GM13977 (cell line): ENCODE results near the gene WNT5A.

Source experiments
- DNase-seq: peaks from one replicate; pipeline ENCODE4 v3.0.0; 2012; ENCODE audit warnings: low spot score
- in situ Hi-C: fragments of 300-500 bp; cut with MboI; formaldehyde crosslinking; loops from one replicate; pipeline ENCODE4 v1.12.0; 2022; ENCODE audit warnings: low sequenced_read_pairs, low pct_unique_long_range_greater_than_20kb, mixed read lengths, inconsistent platforms; ENCODE audit not compliant: unreplicated experiment
- TF ChIP-seq, protein P1 (sequence below): IDR thresholded peaks from 2 replicates; pipeline ENCODE4 v1.5.1; 2012; ENCODE audit warnings: mild to moderate bottlenecking, control low read depth; ENCODE audit not compliant: insufficient read depth; ENCODE audit errors: extremely low read depth, missing control alignments

The WNT5A gene

GRCh38 chr3:55497250-55497649 lies 10.1 kb upstream of the WNT5A start:
- DNase-seq: no peak
- in situ Hi-C loops: loop anchor here (10.0 kb wide), 1 partner anchor 228 kb away; no protein-coding TSS in a partner anchor
- TF ChIP-seq, protein P1, sequence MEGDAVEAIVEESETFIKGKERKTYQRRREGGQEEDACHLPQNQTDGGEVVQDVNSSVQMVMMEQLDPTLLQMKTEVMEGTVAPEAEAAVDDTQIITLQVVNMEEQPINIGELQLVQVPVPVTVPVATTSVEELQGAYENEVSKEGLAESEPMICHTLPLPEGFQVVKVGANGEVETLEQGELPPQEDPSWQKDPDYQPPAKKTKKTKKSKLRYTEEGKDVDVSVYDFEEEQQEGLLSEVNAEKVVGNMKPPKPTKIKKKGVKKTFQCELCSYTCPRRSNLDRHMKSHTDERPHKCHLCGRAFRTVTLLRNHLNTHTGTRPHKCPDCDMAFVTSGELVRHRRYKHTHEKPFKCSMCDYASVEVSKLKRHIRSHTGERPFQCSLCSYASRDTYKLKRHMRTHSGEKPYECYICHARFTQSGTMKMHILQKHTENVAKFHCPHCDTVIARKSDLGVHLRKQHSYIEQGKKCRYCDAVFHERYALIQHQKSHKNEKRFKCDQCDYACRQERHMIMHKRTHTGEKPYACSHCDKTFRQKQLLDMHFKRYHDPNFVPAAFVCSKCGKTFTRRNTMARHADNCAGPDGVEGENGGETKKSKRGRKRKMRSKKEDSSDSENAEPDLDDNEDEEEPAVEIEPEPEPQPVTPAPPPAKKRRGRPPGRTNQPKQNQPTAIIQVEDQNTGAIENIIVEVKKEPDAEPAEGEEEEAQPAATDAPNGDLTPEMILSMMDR: no peak

- no peak for DNase-seq
- in situ Hi-C loops: loop anchor here (10.0 kb wide), 1 partner anchor 230 kb away; no protein-coding TSS in a partner anchor
- TF ChIP-seq, protein P1: no peak
These were observed 7.9 kb upstream of the WNT5A start for GRCh38 chr3:55494976-55495375.

GRCh38 chr3:55492976-55493375 lies 5.9 kb upstream of the WNT5A start:
- TF ChIP-seq, protein P1: no peak
- DNase-seq: no peak
- in situ Hi-C loops: loop anchor here (10.0 kb wide), 1 partner anchor 232 kb away; no protein-coding TSS in a partner anchor

GRCh38 chr3:55491296-55491816 lies 4.2 kb upstream of the WNT5A start:
- TF ChIP-seq, protein P1: no peak
- DNase-seq: no peak

GRCh38 chr3:55490276-55490913 lies 3.3 kb upstream of the WNT5A start:
- in situ Hi-C loops: loop anchor here (10.0 kb wide), 1 partner anchor 234 kb away; no protein-coding TSS in a partner anchor
- TF ChIP-seq, protein P1: no peak
- DNase-seq: no peak

More at GRCh38 chr3:55491296-55491816, 4.2 kb upstream of the WNT5A start:
- in situ Hi-C loops: loop anchor here (10.0 kb wide), 1 partner anchor 233 kb away; no protein-coding TSS in a partner anchor

- no peak for DNase-seq
- in situ Hi-C loops: loop anchor here (10.0 kb wide), 2 partner anchors 235 to 255 kb away; no protein-coding TSS in a partner anchor
These were observed 2.7 kb upstream of the WNT5A start for GRCh38 chr3:55489798-55490132.

More at GRCh38 chr3:55489798-55490132, 2.7 kb upstream of the WNT5A start:
- TF ChIP-seq, protein P1: no peak
